Esophagus muscularis mucosa (tissue), 4 donors: ENCODE measurements around the gene CMTM8. TPM values are rescaled to one million over a fixed set of nuclear protein-coding genes. Genes with fewer than 3 reads are reported as not detected.

Experiments used
- DNase-seq: peaks from one replicate; pipeline ENCODE4 v3.0.0-alpha.2; 2017; ENCODE audit errors: extremely low spot score
- H3K27ac ChIP-seq, 4 donors: fragments of 200-600 bp; sonication (generic); replicated peaks in 1 of 4; 1 replicate in 3 of 4; 2 replicates in 1 of 4; pipeline ENCODE4 v1.5.1; 2016 to 2019; ENCODE audit warnings: mild to moderate bottlenecking in 1 of 4
- H3K27me3 ChIP-seq, 4 donors: fragments of 200-600 bp; sonication (generic); one replicate each; pipeline versions ENCODE4 v1.5.1 to v1.6.0; 2016 to 2019
- H3K36me3 ChIP-seq, 4 donors: fragments of 200-600 bp; sonication (generic); one replicate each; pipeline ENCODE4 v1.5.1; 2016 to 2019
- H3K4me1 ChIP-seq, 4 donors: fragments of 200-600 bp; sonication (generic); one replicate each; pipeline ENCODE4 v1.5.1; 2016 to 2019
- H3K4me3 ChIP-seq, 4 donors: fragments of 200-600 bp; sonication (generic); 1 replicate in 2 of 4; 2 replicates in 2 of 4; pipeline ENCODE4 v1.5.1; 2016 to 2019; ENCODE audit warnings: mild to moderate bottlenecking in 4 of 4, moderate library complexity in 1 of 4
- H3K9me3 ChIP-seq, 4 donors: fragments of 200-600 bp; sonication (generic); 1 replicate in 3 of 4; 2 replicates in 1 of 4; pipeline ENCODE4 v1.5.1; 2016 to 2019
- CTCF ChIP-seq, 3 experiments: fragments of 200-600 bp in 2 of 3; fragments of 450-650 bp in 1 of 3; sonication (generic) in 2 of 3; IDR thresholded peaks; one replicate each; pipeline ENCODE4 v1.5.1; 2017 to 2019; ENCODE audit warnings: antibody characterized with exemption in 3 of 3, mild to moderate bottlenecking in 2 of 3, moderate library complexity in 1 of 3
- EP300 ChIP-seq: sonication (generic); formaldehyde crosslinking; IDR thresholded peaks from one replicate; pipeline ENCODE4 v1.6.1; 2017; ENCODE audit warnings: antibody characterized with exemption
- POLR2A ChIP-seq: fragments of 450-650 bp; IDR thresholded peaks from one replicate; pipeline ENCODE4 v1.6.1; 2017; ENCODE audit warnings: antibody characterized with exemption, moderate library complexity, mild to moderate bottlenecking, low read depth
- POLR2AphosphoS5 ChIP-seq, 2 donors: sonication (generic); formaldehyde crosslinking; IDR thresholded peaks; one replicate each; pipeline ENCODE4 v1.6.1; 2017; ENCODE audit warnings: antibody characterized with exemption in 2 of 2
- WGBS: methylation state at CpG from one replicate; pipeline ENCODE4 v1.1.5; 2018; 5-methylcytosine and 5-hydroxymethylcytosine counted together
- intact Hi-C: fragments of 100-400 bp; cut with DNase I; formaldehyde crosslinking; loops from one replicate; pipeline ENCODE4 v1.15.1; 2023
- total RNA-seq, 4 donors: library from RNA; depleted of rRNA; stranded (reverse); fragments of >200 nt; gene quantifications; one replicate each; pipeline versions ENCODE4 v1.1.0 to v1.2.1, GENCODE V29; 2016

The CMTM8 gene
- total RNA-seq, 4 donors from 2014 or later, result 1.7 to 4.2 (median 3.8) TPM

GRCh38 chr3:32410367-32411246 lies 172.1 kb downstream of the CMTM8 start:
- intact Hi-C loops, result no loop called here
- no peak for TF ChIP-seq POLR2A
- TF ChIP-seq EP300, result no peak
- no peak for TF ChIP-seq CTCF (IDR thresholded peaks at IDR 0.05)
- TF ChIP-seq POLR2AphosphoS5 (IDR thresholded peaks at IDR 0.05), result no peak
- Histone ChIP-seq H3K4me3 (no peak overlapping the region), H3K27me3 (no peaks in the 10 kb centered on the region), H3K9me3 (no peaks in the 10 kb centered on the region), H3K4me1 (peaks cover 0 to 19% (median 3%) of the 10 kb centered on the region in 4 donors), H3K36me3 (no peaks in the 10 kb centered on the region), H3K27ac (no peak overlapping the region)
- DNase-seq, result no peak
- 81% methylated on average over 10 of the region's 10 CpGs for WGBS

- Histone ChIP-seq H3K9me3 (no peaks in the 10 kb centered on the region), H3K27ac (no peak overlapping the region), H3K27me3 (no peaks in the 10 kb centered on the region), H3K4me3 (no peak overlapping the region), H3K4me1 (peaks cover 0 to 19% (median 3%) of the 10 kb centered on the region in 4 donors), H3K36me3 (no peaks in the 10 kb centered on the region)
- 93% methylated on average over 5 of the region's 5 CpGs for WGBS
- no peak for TF ChIP-seq POLR2A
- no peak for TF ChIP-seq POLR2AphosphoS5 (IDR thresholded peaks at IDR 0.05)
- no peak for TF ChIP-seq CTCF (IDR thresholded peaks at IDR 0.05)
- no peak for TF ChIP-seq EP300
- intact Hi-C loops, result no loop called here
- no peak for DNase-seq
Measured at GRCh38 chr3:32411442-32411841, 173.0 kb downstream of the CMTM8 start.

GRCh38 chr3:32412887-32413286 lies 174.4 kb downstream of the CMTM8 start:
- H3K27ac ChIP-seq, result no peak overlapping the region
- intact Hi-C loops, result no loop called here
- H3K4me1 ChIP-seq, result peaks cover 0 to 19% (median 3%) of the 10 kb centered on the region in 4 donors
- TF ChIP-seq CTCF (IDR thresholded peaks at IDR 0.05), result no peak
- TF ChIP-seq POLR2AphosphoS5 (IDR thresholded peaks at IDR 0.05), result no peak
- TF ChIP-seq EP300, result no peak
- no peak for TF ChIP-seq POLR2A
- no peaks in the 10 kb centered on the region for H3K9me3 ChIP-seq
- no peaks in the 10 kb centered on the region for H3K36me3 ChIP-seq
- no peaks in the 10 kb centered on the region for H3K27me3 ChIP-seq
- H3K4me3 ChIP-seq, result no peak overlapping the region
- no peak for DNase-seq
- 98% methylated on average over 3 of the region's 3 CpGs for WGBS

GRCh38 chr3:32413845-32414521 lies 175.5 kb downstream of the CMTM8 start:
- peaks cover 0 to 19% (median 3%) of the 10 kb centered on the region in 4 donors for H3K4me1 ChIP-seq
- intact Hi-C loops, result no loop called here
- H3K27me3 ChIP-seq, result no peaks in the 10 kb centered on the region
- TF ChIP-seq POLR2AphosphoS5 (IDR thresholded peaks at IDR 0.05) (no peak), POLR2A (no peak), EP300 (no peak), CTCF (IDR thresholded peaks at IDR 0.05) (no peak)
- no peak overlapping the region for H3K27ac ChIP-seq
- no peak overlapping the region for H3K4me3 ChIP-seq
- no peaks in the 10 kb centered on the region for H3K9me3 ChIP-seq
- H3K36me3 ChIP-seq, result no peaks in the 10 kb centered on the region
- WGBS, result 93% methylated on average over 10 of the region's 10 CpGs
- DNase-seq, result no peak
